Stomach (tissue), 9 donors: Measurements from ENCODE around the gene SNX32. TPM values are rescaled to one million over a fixed set of nuclear protein-coding genes. Genes with fewer than 3 reads are reported as not detected.

Experiments
- DNase-seq, 2 donors: peaks; one replicate each; pipeline versions ENCODE4 v3.0.0 to v3.0.0-alpha.2; 2013 to 2019
- H3K27ac ChIP-seq, 5 donors: fragments of 200-600 bp in 4 of 5; sonication (generic) in 4 of 5; one replicate each; pipeline ENCODE4 v1.5.1; 2013 to 2019; ENCODE audit warnings: mild to moderate bottlenecking in 1 of 5, moderate library complexity in 1 of 5
- H3K27me3 ChIP-seq, 3 donors: fragments of 200-600 bp; sonication (generic); one replicate each; pipeline ENCODE4 v1.5.1; 2017 to 2019; ENCODE audit warnings: mixed run types in 1 of 3
- H3K36me3 ChIP-seq, 4 donors: fragments of 200-600 bp; sonication (generic); 1 replicate in 3 of 4; 2 replicates in 1 of 4; pipeline ENCODE4 v1.5.1; 2016 to 2019
- H3K4me1 ChIP-seq, 4 donors: fragments of 200-600 bp; sonication (generic); one replicate each; pipeline ENCODE4 v1.5.1; 2016 to 2019
- H3K4me3 ChIP-seq, 4 donors: fragments of 200-600 bp; sonication (generic) in 3 of 4; one replicate each; pipeline ENCODE4 v1.5.1; 2016 to 2019; ENCODE audit warnings: mild to moderate bottlenecking in 1 of 4
- H3K9me3 ChIP-seq, 4 donors: fragments of 200-600 bp; sonication (generic); one replicate each; pipeline ENCODE4 v1.5.1; 2016 to 2019
- CTCF ChIP-seq, 7 experiments: fragments of 450-650 bp in 4 of 7; fragments of 200-600 bp in 3 of 7; sonication (generic) in 3 of 7; IDR thresholded peaks; one replicate each; pipeline ENCODE4 v1.5.1; 2016 to 2019; ENCODE audit warnings: antibody characterized with exemption in 7 of 7, control low read depth in 2 of 7, mild to moderate bottlenecking in 1 of 7
- EP300 ChIP-seq: sonication (generic); formaldehyde crosslinking; IDR thresholded peaks from one replicate; pipeline ENCODE4 v1.6.1; 2017; ENCODE audit warnings: antibody characterized with exemption
- POLR2A ChIP-seq, 4 donors: fragments of 450-650 bp; IDR thresholded peaks; one replicate each; pipeline ENCODE4 v1.6.1; 2016; ENCODE audit warnings: antibody characterized with exemption in 4 of 4, control low read depth in 2 of 4, mild to moderate bottlenecking in 1 of 4, moderate library complexity in 1 of 4
- POLR2AphosphoS5 ChIP-seq, 3 donors: sonication (generic); formaldehyde crosslinking; IDR thresholded peaks; one replicate each; pipeline ENCODE4 v1.6.1; 2016; ENCODE audit warnings: antibody characterized with exemption in 3 of 3
- WGBS, 5 donors: extraction: QIAGEN DNeasy Blood & Tissue Kit in 3 of 5; methylation state at CpG; one replicate each; pipeline versions ENCODE4 v1.1.5 to v1.1.7; 2013 to 2018; 5-methylcytosine and 5-hydroxymethylcytosine counted together
- intact Hi-C: fragments of 100-400 bp; cut with DNase I; formaldehyde crosslinking; loops from one replicate; pipeline ENCODE4 v1.15.1; 2023; ENCODE audit warnings: low total_unique reads
- polyA plus RNA-seq, 3 donors: library from polyadenylated mRNA; stranded (reverse); fragments of 200-250 nt; gene quantifications; one replicate each; pipeline ENCODE4 v1.2.3, GENCODE V29; 2013
- total RNA-seq, 5 donors: library from RNA; depleted of rRNA; stranded (reverse); fragments of >200 nt; gene quantifications; one replicate each; pipeline versions ENCODE4 v1.1.0 to v1.2.3, GENCODE V29; 2014 to 2016
- donor health status: healthy with polysubstance abuse.
- donor health status: Bipolar disorder and iron deficiency.
- donor health status: healthy.

SNX32 gene
- total and polyA plus RNA-seq, 8 donors = 0.25 to 1.4 (median 0.76) TPM; not detected in 2

GRCh38 chr11:65864706-65865471 is 31.1 kb downstream of the SNX32 start:
- WGBS, 5 donors = 84 to 93% (median 87%) methylated on average over 18 of the region's 18 CpGs
- H3K27ac ChIP-seq = no peak overlapping the region
- no peaks in the 10 kb centered on the region for H3K27me3 ChIP-seq

GRCh38 chr11:65865550-65866172 is 31.9 kb downstream of the SNX32 start:
- WGBS, 5 donors = 75 to 91% (median 85%) methylated on average over 9 of the region's 9 CpGs
- no peaks in the 10 kb centered on the region for H3K9me3 ChIP-seq
- H3K27ac ChIP-seq = no peak overlapping the region
- TF ChIP-seq CTCF (IDR thresholded peaks at IDR 0.05) (no peak), POLR2AphosphoS5 (IDR thresholded peaks at IDR 0.05) (no peak), EP300 (no peak), POLR2A (IDR thresholded peaks at IDR 0.05) (no peak)
- H3K4me3 ChIP-seq = no peak overlapping the region
- H3K36me3 ChIP-seq = peaks cover 43 to 88% (median 78%) of the 10 kb centered on the region in 4 donors
- no peaks in the 10 kb centered on the region for H3K27me3 ChIP-seq
- intact Hi-C loops = no loop called here
- peaks cover 14 to 58% (median 35%) of the 10 kb centered on the region in 4 donors for H3K4me1 ChIP-seq
- no peak for DNase-seq

More at GRCh38 chr11:65864706-65865471, 31.1 kb downstream of the SNX32 start:
- Histone ChIP-seq H3K9me3 (no peaks in the 10 kb centered on the region), H3K4me3 (no peak overlapping the region), H3K4me1 (peaks cover 13 to 53% (median 33%) of the 10 kb centered on the region in 4 donors), H3K36me3 (peaks cover 43 to 83% (median 74%) of the 10 kb centered on the region in 4 donors)
- DNase-seq = no peak
- intact Hi-C loops = no loop called here
- TF ChIP-seq CTCF (IDR thresholded peaks at IDR 0.05) (no peak), POLR2AphosphoS5 (IDR thresholded peaks at IDR 0.05) (no peak), EP300 (no peak), POLR2A (IDR thresholded peaks at IDR 0.05) (no peak)

- DNase-seq = no peak
- Histone ChIP-seq H3K27ac (no peak overlapping the region), H3K27me3 (no peaks in the 10 kb centered on the region), H3K36me3 (peaks cover 43 to 91% (median 79%) of the 10 kb centered on the region in 4 donors), H3K9me3 (no peaks in the 10 kb centered on the region), H3K4me1 (peaks cover 18 to 59% (median 36%) of the 10 kb centered on the region in 4 donors), H3K4me3 (no peak overlapping the region)
- intact Hi-C loops = no loop called here
- no peak for TF ChIP-seq EP300
- TF ChIP-seq CTCF (IDR thresholded peaks at IDR 0.05) = no peak
- TF ChIP-seq POLR2AphosphoS5 (IDR thresholded peaks at IDR 0.05) = no peak
- no peak for TF ChIP-seq POLR2A (IDR thresholded peaks at IDR 0.05)
- WGBS, 5 donors = 83 to 89% (median 86%) methylated on average over 18 to 21 of the region's 21 CpGs
Observed at GRCh38 chr11:65866509-65867283, 32.9 kb downstream of the SNX32 start.
